H1 (cell line): ENCODE measurements around the gene KRTAP10-8. TPM values are rescaled to one million over a fixed set of nuclear protein-coding genes. Genes with fewer than 3 reads are reported as not detected.

ENCODE experiments used
- CTCF ChIA-PET: fragments of 300-600 bp; sonication (Branson Sonifier 250); formaldehyde crosslinking; loops from one replicate; lab custom pipeline; 2021; ENCODE audit not compliant: partially characterized antibody; lab: Charles Lee
- POLR2A ChIA-PET: fragments of 300-600 bp; sonication (Branson Sonifier 250); formaldehyde crosslinking; loops from one replicate; lab custom pipeline; 2021; ENCODE audit warnings: inconsistent platforms; ENCODE audit not compliant: partially characterized antibody; lab: Charles Lee
- DNase-seq, 2 experiments: peaks; one replicate each; pipeline versions ENCODE4 v3.0.0 to v3.0.0-alpha.2; 2010 to 2022; ENCODE audit warnings: low spot score in 2 of 2, low read depth in 1 of 2, mixed read lengths in 1 of 2
- FAIRE-seq: peaks from 2 replicates; lab custom pipeline; 2011; peaks lifted over from hg19 to GRCh38; lab: Jason Lieb, UNC
- H2AFZ ChIP-seq: 2 replicates; pipeline ENCODE4 v1.8.1; 2012; ENCODE audit warnings: low read length, inconsistent platforms
- H2AK5ac ChIP-seq: 2 replicates; pipeline ENCODE4 v1.6.1; 2013; ENCODE audit warnings: low read depth, low read length
- H2BK120ac ChIP-seq: replicated peaks from 2 replicates; pipeline ENCODE3; 2013; ENCODE audit warnings: low read depth, low read length, inconsistent platforms
- H2BK12ac ChIP-seq: 2 replicates; pipeline ENCODE4 v1.6.1; 2013; ENCODE audit warnings: low read depth, low read length
- H2BK15ac ChIP-seq: 2 replicates; pipeline ENCODE4 v1.6.1; 2013; ENCODE audit warnings: low read length
- H2BK20ac ChIP-seq: 2 replicates; pipeline ENCODE4 v1.6.1; 2013; ENCODE audit warnings: low read length
- H2BK5ac ChIP-seq: 2 replicates; pipeline ENCODE4 v1.6.1; 2013; ENCODE audit warnings: low read depth, low read length
- H3K14ac ChIP-seq: 2 replicates; pipeline ENCODE4 v1.6.1; 2013; ENCODE audit warnings: inconsistent platforms; ENCODE audit not compliant: insufficient read length
- H3K18ac ChIP-seq: 2 replicates; pipeline ENCODE4 v1.6.1; 2013; ENCODE audit warnings: low read length; ENCODE audit errors: extremely low read depth
- H3K23ac ChIP-seq: 2 replicates; pipeline ENCODE4 v1.6.1; 2013; ENCODE audit warnings: inconsistent platforms; ENCODE audit not compliant: insufficient read length
- H3K23me2 ChIP-seq: 2 replicates; pipeline ENCODE4 v1.6.1; 2013; ENCODE audit warnings: low read depth, low read length
- H3K27ac ChIP-seq: 2 replicates; pipeline ENCODE4 v1.6.1; 2011; ENCODE audit warnings: low read depth, low read length, inconsistent platforms
- H3K27me3 ChIP-seq, 4 experiments: replicated peaks in 1 of 4; 1 replicate in 1 of 4; 2 replicates in 3 of 4; pipeline versions ENCODE4 v1.6.1 to v1.8.1; 2011 to 2013; ENCODE audit warnings: low read length in 3 of 4, mild to moderate bottlenecking in 3 of 4, inconsistent platforms in 2 of 4, mixed read lengths in 2 of 4, moderate library complexity in 1 of 4; ENCODE audit not compliant: control insufficient read depth in 3 of 4, insufficient read depth in 3 of 4; ENCODE audit errors: extremely low read depth in 1 of 4
- H3K36me3 ChIP-seq, 4 experiments: 2 replicates each; pipeline versions ENCODE4 v1.6.1 to v1.8.1; 2011 to 2013; ENCODE audit warnings: mild to moderate bottlenecking in 4 of 4, low read length in 3 of 4, moderate library complexity in 2 of 4, control low read depth in 1 of 4, inconsistent platforms in 1 of 4; ENCODE audit not compliant: insufficient read depth in 4 of 4, control insufficient read depth in 2 of 4
- H3K4ac ChIP-seq: replicated peaks from 2 replicates; pipeline ENCODE3; 2013; ENCODE audit warnings: low read length, low read depth, mixed read lengths, inconsistent platforms; ENCODE audit not compliant: insufficient read length
- H3K4me1 ChIP-seq, 4 experiments: replicated peaks in 1 of 4; 1 replicate in 1 of 4; 2 replicates in 3 of 4; pipeline versions ENCODE4 v1.6.1 to v1.8.1; 2011 to 2013; ENCODE audit warnings: low read length in 3 of 4, inconsistent platforms in 2 of 4, mixed read lengths in 1 of 4; ENCODE audit not compliant: insufficient read depth in 4 of 4, control insufficient read depth in 3 of 4
- H3K4me2 ChIP-seq, 2 experiments: 2 replicates each; pipeline versions ENCODE4 v1.6.1 to v1.8.1; 2011 to 2013; ENCODE audit warnings: low read depth in 2 of 2, low read length in 2 of 2, control low read depth in 1 of 2, inconsistent platforms in 1 of 2, mild to moderate bottlenecking in 1 of 2; ENCODE audit not compliant: insufficient read depth in 1 of 2
- H3K4me3 ChIP-seq, 4 experiments: fragments of 200-600, 300-600 bp in 1 of 4; sonication (generic), shearing (Covaris generic), sonication (Bioruptor Twin) in 1 of 4; 2 replicates each; pipeline versions ENCODE4 v1.5.1 to v1.8.1; 2011 to 2016; ENCODE audit warnings: low read length in 4 of 4, low read depth in 3 of 4, control low read depth in 2 of 4, inconsistent platforms in 2 of 4, mild to moderate bottlenecking in 2 of 4, mixed read lengths in 1 of 4, moderate library complexity in 1 of 4; ENCODE audit not compliant: insufficient read depth in 2 of 4; ENCODE audit errors: extremely low read depth in 1 of 4
- H3K56ac ChIP-seq: replicated peaks from 2 replicates; pipeline ENCODE3; 2013; ENCODE audit warnings: low read depth, mild to moderate bottlenecking, mixed read lengths, low read length, inconsistent platforms; ENCODE audit not compliant: insufficient read length
- H3K79me1 ChIP-seq: 2 replicates; pipeline ENCODE4 v1.6.1; 2013; ENCODE audit warnings: low read depth, low read length, control low read depth
- H3K79me2 ChIP-seq, 2 experiments: 2 replicates each; pipeline versions ENCODE4 v1.6.1 to v1.8.1; 2012 to 2013; ENCODE audit warnings: low read length in 2 of 2, mild to moderate bottlenecking in 2 of 2, inconsistent platforms in 1 of 2; ENCODE audit not compliant: insufficient read depth in 2 of 2, control insufficient read depth in 1 of 2
- H3K9ac ChIP-seq, 4 experiments: replicated peaks in 1 of 4; 1 replicate in 1 of 4; 2 replicates in 3 of 4; pipeline versions ENCODE4 v1.6.1 to v1.8.1; 2011 to 2013; ENCODE audit warnings: low read depth in 3 of 4, low read length in 3 of 4, control low read depth in 2 of 4, mild to moderate bottlenecking in 2 of 4, moderate library complexity in 2 of 4, inconsistent platforms in 1 of 4; ENCODE audit errors: extremely low read depth in 1 of 4
- H3K9me3 ChIP-seq, 2 experiments: 2 replicates each; pipeline versions ENCODE4 v1.6.1 to v1.8.1; 2012 to 2013; ENCODE audit warnings: mild to moderate bottlenecking in 2 of 2, moderate library complexity in 2 of 2, control low read depth in 1 of 2, inconsistent platforms in 1 of 2, low read depth in 1 of 2, low read length in 1 of 2, mixed read lengths in 1 of 2; ENCODE audit not compliant: insufficient read depth in 2 of 2
- H4K20me1 ChIP-seq, 2 experiments: replicated peaks in 1 of 2; 2 replicates each; pipeline versions ENCODE3 to v1.8.1; 2011 to 2013; ENCODE audit warnings: inconsistent platforms in 2 of 2, low read length in 2 of 2, mild to moderate bottlenecking in 1 of 2; ENCODE audit not compliant: insufficient read depth in 2 of 2, control insufficient read depth in 1 of 2
- H4K5ac ChIP-seq: 2 replicates; pipeline ENCODE4 v1.6.1; 2013; ENCODE audit warnings: low read length, low read depth, mixed read lengths, inconsistent platforms; ENCODE audit not compliant: insufficient read length
- H4K8ac ChIP-seq: 2 replicates; pipeline ENCODE4 v1.8.0; 2013; ENCODE audit warnings: mild to moderate bottlenecking, moderate library complexity, low read length, inconsistent platforms; ENCODE audit not compliant: insufficient read depth; ENCODE audit errors: extremely low read depth
- H4K91ac ChIP-seq: replicated peaks from 2 replicates; pipeline ENCODE3; 2013; ENCODE audit warnings: low read length, mixed read lengths, inconsistent platforms; ENCODE audit not compliant: insufficient read length
- ATF2 ChIP-seq: IDR thresholded peaks from 2 replicates; pipeline ENCODE4 v1.6.1; 2012; ENCODE audit warnings: low read length, inconsistent platforms
- BCL11A ChIP-seq, 2 experiments: IDR thresholded peaks; one replicate each; pipeline ENCODE4 v1.6.1; 2011; ENCODE audit warnings: low read depth in 2 of 2, low read length in 2 of 2, mild to moderate bottlenecking in 2 of 2
- E2F6 ChIP-seq: IDR thresholded peaks from 2 replicates; pipeline ENCODE4 v1.6.1; 2012; ENCODE audit warnings: inconsistent platforms
- GABPA ChIP-seq: IDR thresholded peaks from 2 replicates; pipeline ENCODE4 v1.6.1; 2011; ENCODE audit warnings: mild to moderate bottlenecking, low read length, moderate library complexity, borderline replicate concordance; ENCODE audit not compliant: insufficient read depth
- GTF2F1 ChIP-seq: IDR thresholded peaks from 2 replicates; pipeline ENCODE4 v1.6.1; 2012; ENCODE audit warnings: low read depth, low read length, improper control_type of control experiment, borderline replicate concordance
- KDM4A ChIP-seq: IDR thresholded peaks from one replicate; pipeline ENCODE4 v1.7.1; 2012; ENCODE audit warnings: low read depth, mild to moderate bottlenecking, moderate library complexity, low read length, inconsistent platforms; ENCODE audit not compliant: severe bottlenecking
- RXRA ChIP-seq: IDR thresholded peaks from 2 replicates; pipeline ENCODE4 v1.6.1; 2011; ENCODE audit warnings: low read depth, mild to moderate bottlenecking, low read length, moderate library complexity; ENCODE audit not compliant: insufficient read depth
- SIX5 ChIP-seq: IDR thresholded peaks from 2 replicates; pipeline ENCODE4 v1.6.1; 2011; ENCODE audit warnings: mild to moderate bottlenecking, low read depth, low read length
- SP4 ChIP-seq: IDR thresholded peaks from 2 replicates; pipeline ENCODE4 v1.6.1; 2012; ENCODE audit warnings: low read length, inconsistent platforms
- TAF1 ChIP-seq: IDR thresholded peaks from 2 replicates; pipeline ENCODE4 v1.6.1; 2011; ENCODE audit warnings: mild to moderate bottlenecking, low read depth, low read length
- whole genome bisulfite sequencing, 2 experiments: shearing (Covaris generic) in 1 of 2; methylation state at CpG; one replicate each; pipeline versions ENCODE4 v1.1.6 to v1.1.7; 2013 to 2015; ENCODE audit warnings: low lambda C conversion rate in 2 of 2, mixed read lengths in 2 of 2, inconsistent platforms in 1 of 2, low coverage in 1 of 2, missing lambda C conversion rate in 1 of 2; ENCODE audit not compliant: insufficient replicate concordance in 2 of 2, insufficient coverage in 1 of 2, insufficient read length in 1 of 2; ENCODE audit errors: extremely low coverage in 1 of 2, missing lambda C conversion rate in 1 of 2; 5-methylcytosine and 5-hydroxymethylcytosine counted together
- polyA plus RNA-seq, 7 experiments: library from polyadenylated mRNA; depleted of rRNA in 3 of 7; stranded (reverse) in 5 of 7; unstranded in 2 of 7; fragments of >200 nt in 5 of 7; fragments of 200-250 nt in 2 of 7; gene quantifications; 1 replicate in 5 of 7; 2 replicates in 1 of 7; 4 replicates in 1 of 7; pipeline versions ENCODE4 v1.2.1 to v1.2.3, GENCODE V29; 2011 to 2013; ENCODE audit warnings: missing spikeins in 2 of 7, mixed read lengths in 2 of 7
- total RNA-seq: library from RNA; stranded (reverse); fragmentation: NEBNext Ultra II Directional; extraction: Animal tissue kit (Norgen Biotek cat#: 25700); gene quantifications from 2 replicates; pipeline ENCODE4 v1.2.1, GENCODE V29; 2021

Gene KRTAP10-8
- total and polyA plus RNA-seq, 2 of the 8 experiments (the other 6 are each of a cell fraction or from before 2014, with no cell fraction given): not detected

GRCh38 chr21:44579056-44579832 is 32.6 kb upstream of the KRTAP10-8 start:
- Histone ChIP-seq H3K4me3 (no peak overlapping the region), H3K4me2 (no peak overlapping the region), H2BK5ac (no peak overlapping the region), H2AFZ (no peak overlapping the region), H3K79me1 (no peaks in the 10 kb centered on the region), H2BK15ac (no peak overlapping the region), H3K79me2 (no peaks in the 10 kb centered on the region), H3K36me3 (no peaks in the 10 kb centered on the region), H4K91ac (no peak overlapping the region), H3K56ac (no peak overlapping the region), H4K8ac (peak overlapping the region; percentile 14; the same call in 1 of the 2 replicates), H3K18ac (no peak overlapping the region), H4K5ac (no peak overlapping the region), H2AK5ac (no peak overlapping the region), H4K20me1 (no peaks in the 10 kb centered on the region), H2BK12ac (no peak overlapping the region), H2BK20ac (no peak overlapping the region), H3K4me1 (peaks cover 0 to 8% (median 0%) of the 10 kb centered on the region in 4 experiments; a peak in 1 of 7 replicates), H3K27me3 (no peaks in the 10 kb centered on the region; a peak in 1 of 7 replicates), H3K9me3 (peaks cover 0 to 9% of the 10 kb centered on the region in 2 experiments; a peak in 2 of 4 replicates), H3K23ac (no peak overlapping the region), H3K23me2 (no peaks in the 10 kb centered on the region), H3K14ac (no peak overlapping the region), H2BK120ac (no peak overlapping the region), H3K27ac (no peak overlapping the region), H3K4ac (no peak overlapping the region), H3K9ac (no peak overlapping the region)
- DNase-seq: peak in 1 of 2 experiments; percentile 45
- no peak for FAIRE-seq
- CTCF ChIA-PET: interaction anchor here (0.6 to 1.2 kb wide), 3 partner anchors 54 to 223 kb away, joined by 3 read pairs; partner anchors contain the start of gene UBE2G2
- POLR2A ChIA-PET: interaction anchor here (0.8 to 1.0 kb wide), 2 partner anchors 71 to 118 kb away, joined by 3 to 5 read pairs; partner anchors contain the start of gene KRTAP10-12
- WGBS, 2 experiments: 80% methylated on average over 13 of the region's 22 CpGs; no CpG with 5 or more reads in 1 of the 2 experiments
- TF ChIP-seq BCL11A (IDR thresholded peaks at IDR 0.05; ENCODE audit: low read depth in 2 of 2, low read length in 2 of 2) (no peak), GTF2F1 (no peak), E2F6 (no peak), RXRA (no peak), SIX5 (no peak), TAF1 (no peak), ATF2 (no peak), KDM4A (no peak), SP4 (no peak), GABPA (no peak)
